Measurements from ENCODE around the gene FUS.

Gene FUS

DNA sequence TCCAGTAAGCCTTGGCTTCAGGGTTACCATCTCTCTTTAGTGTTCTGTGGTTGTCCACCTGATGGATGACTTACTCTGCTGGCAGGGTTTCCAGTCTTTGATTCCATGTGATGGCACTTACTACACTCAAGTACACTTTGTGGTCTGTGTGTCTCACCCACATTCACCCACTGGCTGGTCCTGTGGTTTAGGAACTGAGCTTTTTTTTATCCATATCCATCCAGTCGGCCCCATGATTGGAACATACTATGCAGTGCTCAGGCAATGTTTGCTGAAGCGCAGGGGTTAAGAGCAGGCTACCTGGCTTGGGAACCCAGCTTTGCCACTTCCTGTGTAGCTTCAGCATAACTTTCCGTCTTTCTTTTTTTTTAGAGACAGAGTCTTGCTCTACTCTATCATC, 2.8 kb upstream of the FUS start:
- peak; percentile 65 to 72 for DNase-seq (ENCODE audit: low read depth in 1 of 2, low spot score in 1 of 2)
- no peak overlapping the region for H3K4me3 ChIP-seq (replicated peaks; ENCODE audit: insufficient read depth, low read length)
- no peak overlapping the region for H3K27ac ChIP-seq (replicated peaks)
- H3K27me3 ChIP-seq (ENCODE audit: insufficient read depth, poor library complexity, severe bottlenecking): no peaks in the 10 kb centered on the region
- no peak for TF ChIP-seq REST (IDR thresholded peaks at IDR 0.05; ENCODE audit: insufficient replicate concordance, low read depth)
- TF ChIP-seq POLR2AphosphoS5 (IDR thresholded peaks at IDR 0.05; ENCODE audit: low read depth): peak; percentile 89

DNA sequence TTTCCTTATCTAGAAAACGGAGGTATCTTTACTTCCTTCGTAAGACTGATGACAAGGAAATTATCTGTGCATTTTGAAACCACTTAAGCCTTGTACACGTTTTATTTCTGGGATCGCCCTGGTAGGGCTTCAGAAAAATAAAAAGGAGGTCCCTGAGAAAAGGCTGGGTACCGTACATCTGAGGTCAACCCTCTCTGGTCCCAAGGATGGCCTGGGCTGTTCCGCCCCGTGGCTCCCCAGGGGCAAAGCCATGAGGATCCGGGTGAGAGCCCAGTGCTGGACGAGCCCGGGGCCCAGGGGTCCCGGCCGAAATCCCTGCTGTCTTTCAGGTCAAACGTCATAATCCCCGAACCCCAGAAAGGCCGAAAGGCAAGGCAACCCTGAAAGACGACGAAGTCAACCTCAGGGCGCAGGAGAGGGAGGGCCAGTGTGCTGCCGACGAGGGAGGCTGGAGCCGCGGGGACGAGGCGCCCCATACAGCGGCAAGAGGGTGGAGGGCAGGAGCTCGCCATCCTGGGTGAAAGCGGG, 656 bp upstream of the FUS start:
- no peak for DNase-seq (ENCODE audit: low read depth in 1 of 2, low spot score in 1 of 2)
- Histone ChIP-seq H3K4me3 (replicated peaks; ENCODE audit: insufficient read depth, low read length) (peak overlapping the region; percentile 74), H3K27me3 (ENCODE audit: insufficient read depth, poor library complexity, severe bottlenecking) (no peaks in the 10 kb centered on the region), H3K27ac (replicated peaks) (peak overlapping the region; percentile 100)
- no peak for TF ChIP-seq REST (IDR thresholded peaks at IDR 0.05; ENCODE audit: insufficient replicate concordance, low read depth)
- TF ChIP-seq POLR2AphosphoS5 (IDR thresholded peaks at IDR 0.05; ENCODE audit: low read depth): no peak
- TF ChIP-seq GABPA (IDR thresholded peaks at IDR 0.05; ENCODE audit: low read depth): no peak
- TF ChIP-seq, protein P1, sequence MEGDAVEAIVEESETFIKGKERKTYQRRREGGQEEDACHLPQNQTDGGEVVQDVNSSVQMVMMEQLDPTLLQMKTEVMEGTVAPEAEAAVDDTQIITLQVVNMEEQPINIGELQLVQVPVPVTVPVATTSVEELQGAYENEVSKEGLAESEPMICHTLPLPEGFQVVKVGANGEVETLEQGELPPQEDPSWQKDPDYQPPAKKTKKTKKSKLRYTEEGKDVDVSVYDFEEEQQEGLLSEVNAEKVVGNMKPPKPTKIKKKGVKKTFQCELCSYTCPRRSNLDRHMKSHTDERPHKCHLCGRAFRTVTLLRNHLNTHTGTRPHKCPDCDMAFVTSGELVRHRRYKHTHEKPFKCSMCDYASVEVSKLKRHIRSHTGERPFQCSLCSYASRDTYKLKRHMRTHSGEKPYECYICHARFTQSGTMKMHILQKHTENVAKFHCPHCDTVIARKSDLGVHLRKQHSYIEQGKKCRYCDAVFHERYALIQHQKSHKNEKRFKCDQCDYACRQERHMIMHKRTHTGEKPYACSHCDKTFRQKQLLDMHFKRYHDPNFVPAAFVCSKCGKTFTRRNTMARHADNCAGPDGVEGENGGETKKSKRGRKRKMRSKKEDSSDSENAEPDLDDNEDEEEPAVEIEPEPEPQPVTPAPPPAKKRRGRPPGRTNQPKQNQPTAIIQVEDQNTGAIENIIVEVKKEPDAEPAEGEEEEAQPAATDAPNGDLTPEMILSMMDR (IDR thresholded peaks at IDR 0.05; ENCODE audit: insufficient read depth, low read length): no peak
- TF ChIP-seq SPI1 (IDR thresholded peaks at IDR 0.05; ENCODE audit: borderline replicate concordance, low read depth): no peak

DNA sequence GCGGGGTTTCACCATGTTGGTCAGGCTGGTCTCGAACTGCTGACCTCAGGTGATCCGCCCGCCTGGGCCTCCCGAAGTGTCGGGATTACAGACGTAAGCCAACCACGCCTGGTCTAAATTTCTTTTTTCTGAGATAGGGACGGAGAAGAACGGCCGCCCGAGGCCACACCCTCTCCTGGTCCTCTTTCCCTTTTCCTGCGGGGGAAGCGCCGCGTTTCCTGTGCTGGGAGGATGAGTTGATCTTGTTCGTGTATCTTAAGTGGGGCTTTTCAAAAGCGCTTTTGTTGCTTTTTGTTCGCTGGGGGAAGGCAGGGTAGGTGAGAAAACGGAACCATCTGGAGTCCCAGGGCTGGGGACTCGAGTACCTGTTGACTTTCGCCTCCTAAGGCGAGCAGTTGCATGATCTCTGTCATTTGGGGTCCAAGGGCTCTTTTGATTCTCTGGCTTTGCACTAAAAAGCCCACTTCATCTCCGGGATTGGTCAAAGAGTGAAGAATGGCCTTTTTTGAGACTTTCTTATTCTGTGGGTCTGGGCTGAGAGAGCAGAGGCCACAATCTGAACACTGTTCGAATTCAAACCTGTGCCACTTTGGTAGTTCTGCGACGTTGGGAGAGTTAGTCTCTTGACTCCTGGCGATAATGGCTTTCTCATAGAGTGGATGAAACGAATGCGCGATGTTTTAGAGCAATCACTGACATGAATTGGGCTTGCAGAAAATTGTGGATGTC, 1.3 kb downstream of the FUS start:
- Histone ChIP-seq H3K4me3 (replicated peaks; ENCODE audit: insufficient read depth, low read length) (peak overlapping the region; percentile 74), H3K27me3 (ENCODE audit: insufficient read depth, poor library complexity, severe bottlenecking) (no peaks in the 10 kb centered on the region), H3K27ac (replicated peaks) (peak overlapping the region; percentile 100)
- DNase-seq (ENCODE audit: low read depth in 1 of 2, low spot score in 1 of 2): peak; percentile 39 to 41
- TF ChIP-seq SPI1 (IDR thresholded peaks at IDR 0.05; ENCODE audit: borderline replicate concordance, low read depth) (0 out of 2 replicates have a peak, but pooled peaks have one; percentile 2), REST (IDR thresholded peaks at IDR 0.05; ENCODE audit: insufficient replicate concordance, low read depth) (no peak)

DNA sequence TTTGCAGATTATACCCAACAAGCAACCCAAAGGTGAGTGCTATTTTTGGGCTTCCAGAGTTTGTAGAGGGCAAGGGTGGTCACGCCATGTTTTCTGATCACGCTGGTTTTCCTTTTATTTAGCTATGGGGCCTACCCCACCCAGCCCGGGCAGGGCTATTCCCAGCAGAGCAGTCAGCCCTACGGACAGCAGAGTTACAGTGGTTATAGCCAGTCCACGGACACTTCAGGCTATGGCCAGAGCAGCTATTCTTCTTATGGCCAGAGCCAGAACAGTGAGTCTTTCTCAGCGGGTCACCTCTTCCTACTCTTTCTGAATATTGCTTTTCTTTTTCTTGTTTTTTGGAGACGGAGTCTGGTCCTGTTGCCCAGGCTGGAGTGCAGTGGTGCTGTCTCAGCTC, 2.5 kb downstream of the FUS start:
- TF ChIP-seq REST (IDR thresholded peaks at IDR 0.05; ENCODE audit: insufficient replicate concordance, low read depth) (no peak), GABPA (IDR thresholded peaks at IDR 0.05; ENCODE audit: low read depth) (no peak), SPI1 (IDR thresholded peaks at IDR 0.05; ENCODE audit: borderline replicate concordance, low read depth) (no peak), POLR2AphosphoS5 (IDR thresholded peaks at IDR 0.05; ENCODE audit: low read depth) (no peak)
- TF ChIP-seq, protein P1 (IDR thresholded peaks at IDR 0.05; ENCODE audit: insufficient read depth, low read length): no peak
- Histone ChIP-seq H3K27me3 (ENCODE audit: insufficient read depth, poor library complexity, severe bottlenecking) (no peaks in the 10 kb centered on the region), H3K27ac (replicated peaks) (peak overlapping the region; percentile 100), H3K4me3 (replicated peaks; ENCODE audit: insufficient read depth, low read length) (peak overlapping the region; percentile 74)
- peak in 1 of 2 experiments; percentile 35 for DNase-seq (ENCODE audit: low read depth in 1 of 2, low spot score in 1 of 2)
